Psoas muscle (tissue), 8 donors: ENCODE data around the gene DAPP1. TPM values are rescaled to one million over a fixed set of nuclear protein-coding genes. Genes with fewer than 3 reads are reported as not detected.

Experiments
- ATAC-seq, 4 donors: fragments of 200-7000 bp; cut with Tn5 transposase; one replicate each; pipeline ENCODE4 v1.9.1; 2020; ENCODE audit warnings: moderate library complexity in 3 of 4, mild to moderate bottlenecking in 2 of 4
- DNase-seq, 2 donors: peaks; one replicate each; pipeline ENCODE4 v3.0.0-alpha.2; 2020
- H3K27ac ChIP-seq: fragments of 200-600 bp; one replicate; pipeline ENCODE4 v1.8.0; 2022
- H3K27me3 ChIP-seq, 3 donors: fragments of 200-600 bp in 1 of 3; one replicate each; pipeline versions ENCODE4 v1.6.1 to v1.8.0; 2013 to 2022; ENCODE audit warnings: low read length in 2 of 3, mild to moderate bottlenecking in 2 of 3, moderate library complexity in 1 of 3; ENCODE audit not compliant: insufficient read depth in 3 of 3
- H3K36me3 ChIP-seq, 2 donors: fragments of 200-600 bp in 1 of 2; one replicate each; pipeline versions ENCODE4 v1.6.1 to v1.8.0; 2013 to 2022; ENCODE audit warnings: low read depth in 1 of 2, mild to moderate bottlenecking in 1 of 2, moderate library complexity in 1 of 2; ENCODE audit not compliant: insufficient read depth in 1 of 2
- H3K4me1 ChIP-seq: fragments of 200-600 bp; one replicate; pipeline ENCODE4 v1.8.0; 2022
- H3K4me3 ChIP-seq: fragments of 200-600 bp; one replicate; pipeline ENCODE4 v1.8.0; 2022; ENCODE audit warnings: mild to moderate bottlenecking
- H3K9me3 ChIP-seq: fragments of 200-600 bp; one replicate; pipeline ENCODE4 v1.8.0; 2022
- CTCF ChIP-seq: fragments of 200-600 bp; IDR thresholded peaks from one replicate; pipeline ENCODE4 v1.8.0; 2022; ENCODE audit warnings: antibody characterized with exemption
- WGBS, 3 donors: extraction: QIAGEN DNeasy Blood & Tissue Kit; methylation state at CpG; one replicate each; pipeline versions ENCODE4 v1.1.6 to v1.1.7; 2013; 5-methylcytosine and 5-hydroxymethylcytosine counted together
- intact Hi-C, 2 donors: fragments of 100-400 bp; cut with DNase I; formaldehyde crosslinking; loops; one replicate each; pipeline versions ENCODE4 v1.11.0 to v1.14.2; 2022
- polyA plus RNA-seq, 3 donors: library from polyadenylated mRNA; stranded (reverse); fragments of 200-250 nt; gene quantifications; one replicate each; pipeline ENCODE4 v1.2.3, GENCODE V29; 2013
- total RNA-seq, 4 donors: library from RNA; stranded (reverse); fragmentation: NEBNext Ultra II Directional in 2 of 4; extraction: Animal tissue kit (Norgen Biotek cat#: 25700) in 2 of 4; gene quantifications; one replicate each; pipeline versions ENCODE4 v1.2.1 to v1.2.4, GENCODE V29; 2021 to 2023
- donor health status: healthy with polysubstance abuse.
- donor health status: DM: no; HTN: no; CAD: no; lungs with moderate emphysema.
- donor health status: Bipolar disorder and iron deficiency.
- donor health status: healthy.
- donor health status: DM: yes; HTN: yes; CAD: no.
- donor health status: DM: no; HTN: no; CAD: no.
- donor health status: DM: no; HTN: no; CAD: no.
- donor health status: DM: yes; HTN: yes; CAD: no.

Gene DAPP1
- total and polyA plus RNA-seq, 7 donors: 0.06 to 1.3 (median 0.52) TPM

DNA sequence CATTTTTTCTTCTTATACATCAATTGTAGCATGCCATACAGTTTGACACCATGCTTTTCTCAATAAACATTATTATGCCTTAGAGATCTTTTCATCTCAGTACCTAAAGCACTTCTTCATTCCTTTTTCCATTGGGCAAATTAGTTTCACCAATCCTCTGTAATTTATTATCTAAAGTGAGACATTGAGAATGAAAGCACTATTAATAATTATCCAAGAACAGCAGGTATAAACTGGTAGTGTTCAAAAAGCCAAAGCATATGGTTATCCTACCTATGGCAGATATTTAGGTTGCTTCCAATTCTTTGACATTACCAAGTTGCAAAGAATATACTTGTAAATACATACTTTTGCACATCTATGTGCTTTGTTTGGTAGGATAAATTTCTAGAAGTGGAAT, 62.0 kb downstream of the DAPP1 start:
- TF ChIP-seq CTCF: no peak
- Histone ChIP-seq H3K4me1 (no peaks in the 10 kb centered on the region), H3K4me3 (no peak overlapping the region), H3K36me3 (peaks cover 8 to 65% of the 10 kb centered on the region in 2 donors), H3K9me3 (no peaks in the 10 kb centered on the region), H3K27me3 (no peaks in the 10 kb centered on the region), H3K27ac (no peak overlapping the region)
- DNase-seq: no peak
- intact Hi-C loops: no loop called here
- ATAC-seq: no peak

DNA sequence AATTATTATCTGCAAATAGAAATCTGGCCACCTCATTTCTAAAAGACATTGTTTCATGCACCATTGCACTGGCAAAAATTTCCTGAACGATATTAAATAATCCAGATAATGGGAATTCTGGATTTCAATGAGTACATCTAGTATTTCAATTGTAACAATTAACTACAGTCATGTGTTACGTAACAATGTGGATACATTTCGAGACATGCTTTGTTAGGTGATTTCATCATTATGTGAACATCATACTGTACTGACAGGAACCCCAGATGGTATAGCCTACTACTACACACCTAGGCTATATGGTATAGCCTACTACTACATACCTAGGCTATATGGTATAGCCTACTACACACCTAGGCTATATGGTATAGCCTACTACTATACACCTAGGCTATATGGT, 62.8 kb downstream of the DAPP1 start:
- no peak for DNase-seq
- Histone ChIP-seq H3K4me1 (no peaks in the 10 kb centered on the region), H3K4me3 (no peak overlapping the region), H3K9me3 (no peaks in the 10 kb centered on the region), H3K27me3 (no peaks in the 10 kb centered on the region), H3K36me3 (peaks cover 8 to 74% of the 10 kb centered on the region in 2 donors), H3K27ac (no peak overlapping the region)
- 90 to 93% (median 91%) methylated on average over 3 of the region's 3 CpGs for WGBS, 3 donors
- ATAC-seq: no peak
- TF ChIP-seq CTCF: no peak
- intact Hi-C loops: no loop called here

DNA sequence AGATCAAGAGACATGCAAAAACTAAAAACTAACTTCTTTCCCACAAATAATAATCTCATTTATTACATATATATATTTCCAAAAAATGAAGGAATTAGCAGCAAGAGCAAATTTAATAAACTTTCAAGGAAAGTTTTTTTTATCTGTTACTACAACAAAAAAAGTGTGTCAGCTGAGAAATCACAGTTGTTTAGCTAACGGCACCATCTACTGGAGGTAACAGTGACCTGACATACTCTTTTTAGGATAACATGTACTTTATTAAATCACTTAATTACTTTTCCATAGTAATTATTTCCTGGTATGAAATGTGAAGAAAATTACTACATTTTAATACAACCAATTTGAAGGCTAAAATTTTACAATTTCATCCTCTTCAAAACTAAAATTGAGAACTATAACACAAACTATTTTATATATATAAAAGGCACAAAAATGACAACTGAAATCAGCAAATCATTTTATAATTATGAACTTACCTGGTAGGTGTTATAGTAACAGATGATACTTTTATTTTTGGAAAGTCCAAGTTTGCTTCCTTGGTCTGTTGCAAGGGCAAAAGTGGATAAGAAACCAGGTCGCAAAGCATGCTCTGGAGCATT, 68.5 kb downstream of the DAPP1 start:
- WGBS, 3 donors: 68 to 75% (median 70%) methylated on average over 2 of the region's 2 CpGs
- Histone ChIP-seq H3K4me3 (no peak overlapping the region), H3K27me3 (no peaks in the 10 kb centered on the region), H3K4me1 (peaks cover 12% of the 10 kb centered on the region), H3K27ac (no peak overlapping the region), H3K36me3 (peaks cover 4 to 78% of the 10 kb centered on the region in 2 donors), H3K9me3 (no peaks in the 10 kb centered on the region)
- no peak for ATAC-seq
- intact Hi-C loops: no loop called here
- no peak for DNase-seq
- TF ChIP-seq CTCF: peak; percentile 34

- intact Hi-C loops: no loop called here
- no peak overlapping the region for H3K27ac ChIP-seq
- DNase-seq (no peak), ATAC-seq (no peak)
- TF ChIP-seq CTCF: no peak
- peaks cover 15% of the 10 kb centered on the region for H3K4me1 ChIP-seq
- H3K36me3 ChIP-seq: peaks cover 0 to 73% of the 10 kb centered on the region in 2 donors
- H3K4me3 ChIP-seq: no peak overlapping the region
- H3K27me3 ChIP-seq: no peaks in the 10 kb centered on the region
- H3K9me3 ChIP-seq: no peaks in the 10 kb centered on the region
Observed at GRCh38 chr4:99885687-99886086, 69.1 kb downstream of the DAPP1 start.

DNA sequence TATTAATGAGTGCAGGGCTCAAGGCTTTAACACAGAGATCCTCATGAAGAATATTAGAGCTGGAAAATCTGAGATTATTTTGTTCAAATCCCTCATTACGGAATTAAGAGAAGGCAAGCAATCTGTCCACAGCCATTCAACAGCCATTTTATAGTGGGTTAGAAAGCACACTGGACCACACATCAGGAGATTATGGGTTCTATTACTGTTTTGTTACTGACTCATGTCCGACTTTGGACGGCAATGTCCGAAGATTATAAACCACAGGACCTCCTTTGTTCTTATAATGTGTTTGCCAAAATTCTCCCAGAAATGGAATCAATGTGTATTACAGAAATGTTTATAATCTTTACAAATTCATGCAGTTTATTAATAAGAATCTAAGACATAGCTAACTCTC, 69.5 kb downstream of the DAPP1 start:
- TF ChIP-seq CTCF: no peak
- H3K9me3 ChIP-seq: no peaks in the 10 kb centered on the region
- H3K36me3 ChIP-seq: peaks cover 0 to 73% of the 10 kb centered on the region in 2 donors
- H3K27me3 ChIP-seq: no peaks in the 10 kb centered on the region
- H3K4me3 ChIP-seq: no peak overlapping the region
- intact Hi-C loops: no loop called here
- DNase-seq: no peak
- no peak overlapping the region for H3K27ac ChIP-seq
- peaks cover 20% of the 10 kb centered on the region for H3K4me1 ChIP-seq
- no peak for ATAC-seq
- 81 to 86% (median 85%) methylated on average over 4 of the region's 4 CpGs for WGBS, 3 donors
